Testis (tissue), 3 donors: ENCODE data around the gene TMPRSS11F. TPM values are rescaled to one million over a fixed set of nuclear protein-coding genes. Genes with fewer than 3 reads are reported as not detected.

Source experiments
- DNase-seq: peaks from one replicate; pipeline ENCODE4 v3.0.0-alpha.2; 2019
- H3K27ac ChIP-seq, 2 donors: fragments of 200-600 bp; sonication (generic); one replicate each; pipeline ENCODE4 v1.5.1; 2019
- H3K27me3 ChIP-seq: fragments of 200-600 bp; sonication (generic); one replicate; pipeline ENCODE4 v1.5.1; 2019
- H3K36me3 ChIP-seq: fragments of 200-600 bp; sonication (generic); one replicate; pipeline ENCODE4 v1.5.1; 2017; ENCODE audit warnings: low read depth; ENCODE audit errors: missing control alignments
- H3K4me1 ChIP-seq: fragments of 200-600 bp; sonication (generic); one replicate; pipeline ENCODE4 v1.5.1; 2019
- H3K4me3 ChIP-seq, 2 donors: fragments of 200-600 bp; sonication (generic); one replicate each; pipeline ENCODE4 v1.5.1; 2017 to 2019
- H3K9me3 ChIP-seq: fragments of 200-600 bp; sonication (generic); one replicate; pipeline ENCODE4 v1.5.1; 2017
- CTCF ChIP-seq, 3 experiments: fragments of 450-650 bp in 2 of 3; fragments of 200-600 bp in 1 of 3; sonication (generic) in 1 of 3; IDR thresholded peaks; one replicate each; pipeline ENCODE4 v1.5.1; 2016 to 2019; ENCODE audit warnings: antibody characterized with exemption in 3 of 3, mild to moderate bottlenecking in 2 of 3, moderate library complexity in 1 of 3
- POLR2A ChIP-seq: fragments of 450-650 bp; IDR thresholded peaks from one replicate; pipeline ENCODE4 v1.6.1; 2017; ENCODE audit warnings: antibody characterized with exemption, mild to moderate bottlenecking, moderate library complexity
- WGBS, 2 donors: methylation state at CpG; one replicate each; pipeline ENCODE4 v1.1.5; 2018; 5-methylcytosine and 5-hydroxymethylcytosine counted together
- intact Hi-C: fragments of 100-400 bp; cut with DNase I; formaldehyde crosslinking; loops from one replicate; pipeline ENCODE4 v1.15.1; 2023; ENCODE audit warnings: low total_unique reads
- polyA plus RNA-seq: library from polyadenylated mRNA; stranded (reverse); fragments of 350-450 nt; fragmentation: Illumina TruSeq; extraction: RNeasy Lipid Tissue Mini Kit (QIAGEN cat#74804); gene quantifications from one replicate; pipeline ENCODE4 v1.2.3, GENCODE V29; 2014; ENCODE audit warnings: low read depth, low replicate concordance; ENCODE audit not compliant: insufficient read depth
- total RNA-seq, 2 donors: library from RNA; depleted of rRNA; stranded (reverse); fragments of >200 nt; gene quantifications; one replicate each; pipeline ENCODE4 v1.2.3, GENCODE V29; 2016

Gene TMPRSS11F
- total and polyA plus RNA-seq, 3 donors from 2014 or later: 0.58 to 1.1 (median 1.0) TPM

- Histone ChIP-seq H3K27me3 (no peaks in the 10 kb centered on the region), H3K36me3 (no peaks in the 10 kb centered on the region), H3K9me3 (no peaks in the 10 kb centered on the region), H3K4me3 (no peak overlapping the region), H3K27ac (no peak overlapping the region), H3K4me1 (no peaks in the 10 kb centered on the region)
- DNase-seq: no peak
- TF ChIP-seq POLR2A (no peak), CTCF (IDR thresholded peaks at IDR 0.05) (no peak)
- 67 to 79% methylated on average over 9 of the region's 9 CpGs for WGBS, 2 donors
- intact Hi-C loops: no loop called here
Measured at GRCh38 chr4:68124262-68124661, 5.4 kb downstream of the TMPRSS11F start.

- Histone ChIP-seq H3K9me3 (no peaks in the 10 kb centered on the region), H3K36me3 (no peaks in the 10 kb centered on the region), H3K27ac (no peak overlapping the region), H3K27me3 (no peaks in the 10 kb centered on the region), H3K4me1 (no peaks in the 10 kb centered on the region), H3K4me3 (no peak overlapping the region)
- intact Hi-C loops: no loop called here
- WGBS, 2 donors: 59 to 67% methylated on average over 2 of the region's 2 CpGs
- DNase-seq: no peak
- TF ChIP-seq CTCF (IDR thresholded peaks at IDR 0.05): no peak
- TF ChIP-seq POLR2A: no peak
Measured at GRCh38 chr4:68123525-68123924, 6.1 kb downstream of the TMPRSS11F start.

GRCh38 chr4:68119921-68120320, 9.7 kb downstream of the TMPRSS11F start:
- no peaks in the 10 kb centered on the region for H3K27me3 ChIP-seq
- no peak for DNase-seq
- TF ChIP-seq POLR2A (no peak), CTCF (IDR thresholded peaks at IDR 0.05) (no peak)
- H3K4me3 ChIP-seq: no peak overlapping the region
- H3K9me3 ChIP-seq: no peaks in the 10 kb centered on the region
- no peaks in the 10 kb centered on the region for H3K36me3 ChIP-seq
- no peak overlapping the region for H3K27ac ChIP-seq
- H3K4me1 ChIP-seq: no peaks in the 10 kb centered on the region
- intact Hi-C loops: no loop called here

- Histone ChIP-seq H3K36me3 (no peaks in the 10 kb centered on the region), H3K27ac (no peak overlapping the region), H3K9me3 (no peaks in the 10 kb centered on the region), H3K4me3 (no peak overlapping the region), H3K4me1 (no peaks in the 10 kb centered on the region), H3K27me3 (no peaks in the 10 kb centered on the region)
- intact Hi-C loops: no loop called here
- DNase-seq: no peak
- 89 to 90% methylated on average over 1 of the region's 1 CpG for WGBS, 2 donors
- TF ChIP-seq CTCF (IDR thresholded peaks at IDR 0.05): no peak
- TF ChIP-seq POLR2A: no peak
Measured at GRCh38 chr4:68110441-68110840, 19.2 kb downstream of the TMPRSS11F start.

GRCh38 chr4:68109868-68110267, 19.8 kb downstream of the TMPRSS11F start:
- H3K27me3 ChIP-seq: no peaks in the 10 kb centered on the region
- WGBS, 2 donors: 58 to 66% methylated on average over 1 of the region's 1 CpG

More at GRCh38 chr4:68109868-68110267, 19.8 kb downstream of the TMPRSS11F start:
- no peaks in the 10 kb centered on the region for H3K36me3 ChIP-seq
- no peak overlapping the region for H3K4me3 ChIP-seq
- TF ChIP-seq POLR2A: no peak
- no peak for TF ChIP-seq CTCF (IDR thresholded peaks at IDR 0.05)
- intact Hi-C loops: no loop called here
- no peak overlapping the region for H3K27ac ChIP-seq
- no peaks in the 10 kb centered on the region for H3K9me3 ChIP-seq
- H3K4me1 ChIP-seq: no peaks in the 10 kb centered on the region
- DNase-seq: no peak
